GM08714 (cell line): ENCODE measurements around the gene KIF6.

Source experiments
- H3K4me3 ChIP-seq: fragments of 200-500 bp; sonication (Bioruptor generic); 2 replicates; pipeline ENCODE4 v1.5.1; 2014; ENCODE audit warnings: mild to moderate bottlenecking, low read length, inconsistent platforms
- ZNF274 ChIP-seq: IDR thresholded peaks from 2 replicates; pipeline ENCODE4 v1.6.1; 2012; ENCODE audit warnings: mild to moderate bottlenecking, low read depth, low read length

KIF6 gene

GRCh38 chr6:39335780-39336545 lies 389.2 kb downstream of the KIF6 start:
- TF ChIP-seq ZNF274 = no peak

GRCh38 chr6:39333644-39334438 lies 391.4 kb downstream of the KIF6 start:
- H3K4me3 ChIP-seq = no peak overlapping the region

More at GRCh38 chr6:39335780-39336545, 389.2 kb downstream of the KIF6 start:
- H3K4me3 ChIP-seq = no peak overlapping the region

GRCh38 chr6:39330476-39330875 lies 394.7 kb downstream of the KIF6 start:
- no peak overlapping the region for H3K4me3 ChIP-seq
- TF ChIP-seq ZNF274 = no peak

More at GRCh38 chr6:39333644-39334438, 391.4 kb downstream of the KIF6 start:
- no peak for TF ChIP-seq ZNF274

- no peak overlapping the region for H3K4me3 ChIP-seq
- no peak for TF ChIP-seq ZNF274
Measured at GRCh38 chr6:39330057-39330456, 395.2 kb downstream of the KIF6 start.

- H3K4me3 ChIP-seq = no peak overlapping the region
- no peak for TF ChIP-seq ZNF274
Measured at GRCh38 chr6:39328066-39328465, 397.1 kb downstream of the KIF6 start.

- TF ChIP-seq ZNF274 = no peak
- H3K4me3 ChIP-seq = no peak overlapping the region
Measured at GRCh38 chr6:39327507-39327906, 397.7 kb downstream of the KIF6 start.

- TF ChIP-seq ZNF274 = no peak
- no peak within 1 kb of the TSS for H3K4me3 ChIP-seq
Measured at GRCh38 chr6:39322306-39322850, 402.8 kb downstream of the KIF6 start, which contains the start of gene KCNK16. TSS of gene KCNK16 (minus strand) at chr6:39322702. CDS start at chr6:39322540, 162 bp downstream.

GRCh38 chr6:39321761-39322160 lies 403.4 kb downstream of the KIF6 start:
- TF ChIP-seq ZNF274 = no peak
- no peak overlapping the region for H3K4me3 ChIP-seq

GRCh38 chr6:39320363-39320984 lies 404.7 kb downstream of the KIF6 start:
- H3K4me3 ChIP-seq = no peak overlapping the region

GRCh38 chr6:39319621-39320362 lies 405.4 kb downstream of the KIF6 start:
- H3K4me3 ChIP-seq = no peak overlapping the region

More at GRCh38 chr6:39320363-39320984, 404.7 kb downstream of the KIF6 start:
- TF ChIP-seq ZNF274 = no peak

GRCh38 chr6:39317256-39317655 lies 408.0 kb downstream of the KIF6 start:
- H3K4me3 ChIP-seq = no peak overlapping the region
- TF ChIP-seq ZNF274 = no peak

More at GRCh38 chr6:39319621-39320362, 405.4 kb downstream of the KIF6 start:
- TF ChIP-seq ZNF274 = no peak

GRCh38 chr6:39314273-39314795 lies 410.9 kb downstream of the KIF6 start, which contains the start of gene KCNK17:
TSS of gene KCNK17 (minus strand) at chr6:39314419. CDS start at chr6:39314320, 99 bp downstream.
- TF ChIP-seq ZNF274 = no peak
- H3K4me3 ChIP-seq = no peak within 1 kb of the TSS
